DMS114 treated with DMSO at 0.1 percent for 48 hours (cell line): ENCODE data around the gene SLIT1.

Source experiments
- DNase-seq: peaks from one replicate; lab custom pipeline; 2025; ENCODE audit not compliant: unreplicated experiment; lab: John Stamatoyannopoulos, UW

Gene SLIT1

GRCh38 chr10:97174276-97174775 is 11.4 kb downstream of the SLIT1 start:
- no peak for DNase-seq

- no peak for DNase-seq
Measured at GRCh38 chr10:97173036-97173435, 12.7 kb downstream of the SLIT1 start.

GRCh38 chr10:97171001-97171400 is 14.8 kb downstream of the SLIT1 start:
- no peak for DNase-seq

GRCh38 chr10:97169911-97170693 is 15.7 kb downstream of the SLIT1 start:
- no peak for DNase-seq

- DNase-seq, result no peak
Measured at GRCh38 chr10:97169063-97169462, 16.7 kb downstream of the SLIT1 start.

GRCh38 chr10:97168645-97169044 is 17.1 kb downstream of the SLIT1 start:
- DNase-seq, result no peak

- no peak for DNase-seq
Measured at GRCh38 chr10:97165499-97165898, 20.3 kb downstream of the SLIT1 start.

GRCh38 chr10:97163781-97164501 is 21.8 kb downstream of the SLIT1 start:
- no peak for DNase-seq

- no peak for DNase-seq
Measured at GRCh38 chr10:97163181-97163580, 22.6 kb downstream of the SLIT1 start.

GRCh38 chr10:97159646-97160305 is 26.0 kb downstream of the SLIT1 start:
- DNase-seq, result no peak

GRCh38 chr10:97157578-97158095 is 28.1 kb downstream of the SLIT1 start:
- no peak for DNase-seq

GRCh38 chr10:97154781-97155180 is 31.0 kb downstream of the SLIT1 start:
- DNase-seq, result no peak

GRCh38 chr10:97154162-97154561 is 31.6 kb downstream of the SLIT1 start:
- DNase-seq, result no peak

- DNase-seq, result no peak
Measured at GRCh38 chr10:97153270-97153850, 32.4 kb downstream of the SLIT1 start.

- DNase-seq, result no peak
Measured at GRCh38 chr10:97151307-97151914, 34.3 kb downstream of the SLIT1 start.

- DNase-seq, result no peak
Measured at GRCh38 chr10:97150616-97151015, 35.1 kb downstream of the SLIT1 start.

GRCh38 chr10:97150013-97150595 is 35.7 kb downstream of the SLIT1 start:
- DNase-seq, result no peak

- DNase-seq, result no peak
Measured at GRCh38 chr10:97149079-97149531, 36.7 kb downstream of the SLIT1 start.

- no peak for DNase-seq
Measured at GRCh38 chr10:97144297-97144696, 41.5 kb downstream of the SLIT1 start.

GRCh38 chr10:97142834-97143233 is 42.9 kb downstream of the SLIT1 start:
- no peak for DNase-seq
